Right hindlimb (tissue), 1 donor: ENCODE data around the gene CKMT2.

Source experiments
- DNase-seq: peaks from one replicate; pipeline ENCODE4 v3.0.0-alpha.2; 2018

Gene CKMT2

DNA sequence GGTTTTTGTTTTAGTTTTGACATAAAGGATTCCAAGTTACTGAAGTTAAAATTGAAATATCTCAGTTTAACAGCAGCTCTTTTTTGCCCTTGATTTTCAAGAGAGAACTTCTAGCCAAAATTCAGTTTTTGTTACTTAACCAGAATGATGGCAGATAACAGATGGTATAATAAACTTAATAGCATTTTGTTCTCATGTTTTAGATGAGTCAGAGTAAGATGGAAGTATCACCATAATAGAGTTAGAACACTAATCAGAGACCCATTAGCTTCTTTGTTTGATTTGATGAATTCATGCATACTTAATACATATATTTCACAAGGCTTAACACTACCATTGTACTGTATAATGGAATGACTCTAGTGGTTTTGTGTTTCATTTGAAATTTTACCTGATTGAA is 80.2 kb downstream of the CKMT2 start:
- no peak for DNase-seq

DNA sequence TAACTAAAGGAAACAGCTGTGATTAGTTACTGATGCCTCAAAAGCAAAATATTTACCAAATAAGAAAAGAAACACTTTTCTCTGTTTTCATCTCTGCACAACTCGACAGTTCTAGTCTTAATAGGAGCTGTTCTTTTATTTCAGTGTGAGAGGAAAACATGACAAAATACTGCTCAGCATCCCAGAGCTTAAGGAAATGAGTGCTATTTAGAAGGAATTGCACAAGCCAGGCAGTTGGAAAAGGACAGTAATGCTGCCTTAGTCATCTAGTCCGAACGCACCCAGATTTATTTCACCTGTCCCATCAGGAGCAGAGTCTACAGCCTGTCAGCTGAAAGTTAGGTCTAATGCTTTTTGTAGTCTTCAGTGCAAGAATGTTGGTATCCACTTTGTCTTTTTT is 80.6 kb downstream of the CKMT2 start:
- DNase-seq = no peak

GRCh38 chr5:81314581-81314980 is 81.5 kb downstream of the CKMT2 start:
- DNase-seq = no peak

DNA sequence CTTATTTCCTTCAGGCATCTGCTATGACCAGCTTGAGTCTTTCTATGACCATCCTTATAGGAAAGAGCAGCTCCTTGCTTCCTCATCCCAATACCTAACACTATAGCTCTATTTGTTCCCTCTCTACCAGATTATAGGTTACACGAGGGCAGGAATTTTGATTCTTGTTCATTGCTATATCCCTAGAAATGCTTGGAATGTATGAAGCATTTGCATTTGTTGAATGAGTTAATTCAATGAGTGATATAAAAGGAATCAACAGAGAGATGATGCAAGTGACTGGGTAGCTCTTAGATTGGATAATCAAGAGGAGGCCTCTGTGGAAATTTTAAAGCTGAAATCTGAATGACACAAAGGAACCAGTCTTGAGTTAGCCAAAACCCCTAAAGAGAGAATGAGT is 82.2 kb downstream of the CKMT2 start:
- DNase-seq = no peak

DNA sequence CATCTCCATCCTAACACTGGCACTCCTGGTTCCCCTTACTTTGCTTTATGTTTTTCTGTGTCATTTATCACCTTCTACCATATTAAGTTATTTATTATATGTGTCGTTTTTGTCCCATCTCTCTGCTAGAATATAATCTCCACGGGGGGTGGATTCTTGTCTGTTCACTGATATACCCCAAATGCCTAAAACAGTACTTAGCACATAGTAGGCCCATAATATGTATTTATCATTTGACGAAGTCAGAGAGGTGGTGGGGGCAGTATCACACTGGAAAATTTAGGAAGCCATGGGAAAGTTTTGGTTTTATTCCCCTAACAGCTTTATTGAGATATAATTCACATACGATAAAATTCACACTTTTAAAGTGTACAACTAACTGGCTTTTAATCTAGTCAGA is 82.7 kb downstream of the CKMT2 start:
- DNase-seq = no peak
